NB4 (cell line): ENCODE measurements around the gene EFCAB9.

ENCODE experiments used
- DNase-seq: peaks from one replicate; pipeline ENCODE4 v3.0.0; 2010; ENCODE audit warnings: low read depth
- H3K4me3 ChIP-seq: one replicate; pipeline ENCODE4 v1.5.1; 2011; ENCODE audit warnings: mild to moderate bottlenecking, low read depth, low read length, moderate library complexity
- MYC ChIP-seq: IDR thresholded peaks from 2 replicates; pipeline ENCODE4 v1.6.1; 2011; ENCODE audit warnings: low read depth, low read length
- POLR2A ChIP-seq: IDR thresholded peaks from 2 replicates; pipeline ENCODE4 v1.6.1; 2011; ENCODE audit warnings: mild to moderate bottlenecking; ENCODE audit not compliant: insufficient read length; ENCODE audit errors: extremely low read depth
- TF ChIP-seq, protein P1 (sequence below): IDR thresholded peaks from one replicate; pipeline ENCODE4 v1.5.1; 2012; ENCODE audit warnings: low read depth, low read length
- TF ChIP-seq, protein P2 (sequence below): IDR thresholded peaks from 2 replicates; pipeline ENCODE4 v1.6.1; 2011; ENCODE audit warnings: low read depth, low read length

The EFCAB9 gene

GRCh38 chr5:172156541-172156994 is 37.4 kb upstream of the EFCAB9 start:
- no peak overlapping the region for H3K4me3 ChIP-seq
- DNase-seq = no peak
- no peak for TF ChIP-seq MYC
- TF ChIP-seq, protein P1, sequence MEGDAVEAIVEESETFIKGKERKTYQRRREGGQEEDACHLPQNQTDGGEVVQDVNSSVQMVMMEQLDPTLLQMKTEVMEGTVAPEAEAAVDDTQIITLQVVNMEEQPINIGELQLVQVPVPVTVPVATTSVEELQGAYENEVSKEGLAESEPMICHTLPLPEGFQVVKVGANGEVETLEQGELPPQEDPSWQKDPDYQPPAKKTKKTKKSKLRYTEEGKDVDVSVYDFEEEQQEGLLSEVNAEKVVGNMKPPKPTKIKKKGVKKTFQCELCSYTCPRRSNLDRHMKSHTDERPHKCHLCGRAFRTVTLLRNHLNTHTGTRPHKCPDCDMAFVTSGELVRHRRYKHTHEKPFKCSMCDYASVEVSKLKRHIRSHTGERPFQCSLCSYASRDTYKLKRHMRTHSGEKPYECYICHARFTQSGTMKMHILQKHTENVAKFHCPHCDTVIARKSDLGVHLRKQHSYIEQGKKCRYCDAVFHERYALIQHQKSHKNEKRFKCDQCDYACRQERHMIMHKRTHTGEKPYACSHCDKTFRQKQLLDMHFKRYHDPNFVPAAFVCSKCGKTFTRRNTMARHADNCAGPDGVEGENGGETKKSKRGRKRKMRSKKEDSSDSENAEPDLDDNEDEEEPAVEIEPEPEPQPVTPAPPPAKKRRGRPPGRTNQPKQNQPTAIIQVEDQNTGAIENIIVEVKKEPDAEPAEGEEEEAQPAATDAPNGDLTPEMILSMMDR = no peak
- TF ChIP-seq, protein P2, sequence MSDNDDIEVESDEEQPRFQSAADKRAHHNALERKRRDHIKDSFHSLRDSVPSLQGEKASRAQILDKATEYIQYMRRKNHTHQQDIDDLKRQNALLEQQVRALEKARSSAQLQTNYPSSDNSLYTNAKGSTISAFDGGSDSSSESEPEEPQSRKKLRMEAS = no peak
- no peak for TF ChIP-seq POLR2A

- no peak for DNase-seq
- TF ChIP-seq, protein P1 = no peak
- TF ChIP-seq MYC (no peak), POLR2A (no peak)
- TF ChIP-seq, protein P2 = no peak
- no peak overlapping the region for H3K4me3 ChIP-seq
These were observed 35.0 kb upstream of the EFCAB9 start for GRCh38 chr5:172159016-172159415.

DNA sequence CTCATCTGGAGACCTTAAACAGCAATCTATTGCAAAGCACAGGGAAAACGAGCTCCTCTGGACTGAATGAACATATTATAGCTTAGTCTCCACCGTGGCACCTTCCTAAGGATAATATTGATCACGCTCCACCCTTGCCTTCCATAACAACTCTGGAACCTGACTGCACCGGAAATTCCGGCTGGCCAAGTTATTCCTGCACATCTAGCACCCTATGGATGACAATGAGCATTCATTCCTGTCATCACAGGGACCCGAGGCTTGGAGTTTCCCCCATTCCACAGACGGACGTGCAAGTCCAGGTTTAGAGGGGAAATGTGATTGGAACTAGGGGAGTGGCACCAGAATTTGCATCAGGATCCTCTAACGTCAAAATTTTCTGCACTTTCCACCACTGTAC is 33.5 kb upstream of the EFCAB9 start:
- TF ChIP-seq, protein P2 = no peak
- TF ChIP-seq MYC = no peak
- no peak for TF ChIP-seq POLR2A
- TF ChIP-seq, protein P1 = no peak
- no peak overlapping the region for H3K4me3 ChIP-seq

GRCh38 chr5:172162323-172162986 is 31.5 kb upstream of the EFCAB9 start:
- TF ChIP-seq, protein P2 = no peak
- no peak for TF ChIP-seq POLR2A
- no peak for TF ChIP-seq MYC
- TF ChIP-seq, protein P1 = no peak
- DNase-seq = no peak
- no peak overlapping the region for H3K4me3 ChIP-seq

More for the DNA sequence above, 33.5 kb upstream of the EFCAB9 start:
- DNase-seq = no peak

GRCh38 chr5:172162987-172163343 is 31.0 kb upstream of the EFCAB9 start:
- TF ChIP-seq, protein P1 = no peak
- TF ChIP-seq, protein P2 = no peak
- TF ChIP-seq MYC (no peak), POLR2A (no peak)
- DNase-seq = no peak
- no peak overlapping the region for H3K4me3 ChIP-seq
